ENCODE data around the gene PNRC1.

- TF ChIP-seq CTCF (IDR thresholded peaks at IDR 0.05; ENCODE audit: borderline replicate concordance, extremely low read depth, low read length, poor library complexity, severe bottlenecking): no peak
- TF ChIP-seq EZH2 (IDR thresholded peaks at IDR 0.05; ENCODE audit: borderline replicate concordance, low read depth, low read length, severe bottlenecking): no peak
Observed at GRCh38 chr6:89068695-89069094, 11.9 kb upstream of the PNRC1 start.

Data from DND-41 (cell line).